Measurements from ENCODE around the gene IL26.

- TF ChIP-seq CTCF (IDR thresholded peaks at IDR 0.05) (no peak), POLR2A (IDR thresholded peaks at IDR 0.05) (no peak), POLR2AphosphoS5 (IDR thresholded peaks at IDR 0.05) (no peak), EP300 (IDR thresholded peaks at IDR 0.05) (no peak)
These were observed 69.0 kb downstream of the IL26 start for GRCh38 chr12:68156636-68157035.

All from gastroesophageal sphincter (tissue), 3 donors.